Heart left ventricle (tissue), 16 donors: Measurements from ENCODE around the gene KLHL36. TPM values are rescaled to one million over a fixed set of nuclear protein-coding genes. Genes with fewer than 3 reads are reported as not detected.

ENCODE experiments used
- ATAC-seq, 4 donors: fragments of 200-7000 bp; cut with Tn5 transposase; one replicate each; pipeline ENCODE4 v1.9.1; 2020 to 2022; ENCODE audit warnings: moderate library complexity in 4 of 4, mild to moderate bottlenecking in 3 of 4, moderate number of reproducible peaks in 1 of 4
- DNase-seq, 5 donors: peaks; one replicate each; pipeline ENCODE4 v3.0.0-alpha.2; 2020
- H3K27ac ChIP-seq, 12 donors: fragments of 200-600 bp; sonication (generic) in 4 of 12; one replicate each; pipeline versions ENCODE4 v1.5.0 to v1.8.0; 2016 to 2022; ENCODE audit warnings: mild to moderate bottlenecking in 2 of 12
- H3K27me3 ChIP-seq, 9 donors: fragments of 200-600 bp; sonication (generic) in 2 of 9; one replicate each; pipeline versions ENCODE4 v1.5.1 to v1.8.0; 2016 to 2022; ENCODE audit warnings: mild to moderate bottlenecking in 3 of 9
- H3K36me3 ChIP-seq, 9 donors: fragments of 200-600 bp; sonication (generic) in 2 of 9; one replicate each; pipeline versions ENCODE4 v1.5.0 to v1.8.0; 2018 to 2022; ENCODE audit warnings: mild to moderate bottlenecking in 2 of 9
- H3K4me1 ChIP-seq, 12 donors: fragments of 200-600 bp; sonication (generic) in 4 of 12; one replicate each; pipeline versions ENCODE4 v1.5.0 to v1.8.0; 2016 to 2022; ENCODE audit warnings: mild to moderate bottlenecking in 3 of 12
- H3K4me3 ChIP-seq, 12 donors: fragments of 200-600 bp; sonication (generic) in 4 of 12; one replicate each; pipeline versions ENCODE4 v1.5.0 to v1.8.0; 2017 to 2022; ENCODE audit warnings: mild to moderate bottlenecking in 9 of 12, moderate library complexity in 4 of 12
- H3K9me3 ChIP-seq, 12 donors: fragments of 200-600 bp; sonication (generic) in 4 of 12; one replicate each; pipeline versions ENCODE4 v1.5.0 to v1.8.0; 2016 to 2022; ENCODE audit warnings: mild to moderate bottlenecking in 1 of 12
- POLR2A ChIP-seq, 2 donors: fragments of 450-650 bp; IDR thresholded peaks; one replicate each; pipeline ENCODE4 v1.6.1; 2017; ENCODE audit warnings: antibody characterized with exemption in 2 of 2, mild to moderate bottlenecking in 2 of 2, moderate library complexity in 2 of 2
- WGBS, 4 donors: extraction: QIAGEN DNeasy Blood & Tissue Kit in 2 of 4; methylation state at CpG; one replicate each; pipeline versions ENCODE4 v1.1.5 to v1.1.7; 2013 to 2018; 5-methylcytosine and 5-hydroxymethylcytosine counted together
- intact Hi-C, 10 donors: fragments of 100-400 bp; cut with DNase I; formaldehyde crosslinking; loops; one replicate each; pipeline versions ENCODE4 v1.11.1 to v1.14.2; 2022
- polyA plus RNA-seq, 2 donors: library from polyadenylated mRNA; stranded (reverse); fragments of 200-250 nt; gene quantifications; one replicate each; pipeline ENCODE4 v1.2.3, GENCODE V29; 2013
- total RNA-seq, 9 donors: library from RNA; depleted of rRNA in 2 of 9; stranded (reverse); fragments of >200 nt in 2 of 9; fragmentation: NEBNext Ultra II Directional in 3 of 9; extraction: Animal tissue kit (Norgen Biotek cat#: 25700) in 3 of 9; gene quantifications; one replicate each; pipeline versions ENCODE4 v1.1.0 to v1.2.4, GENCODE V29; 2016 to 2023
- TF ChIP-seq, protein P1 (sequence below), 12 donors: fragments of 200-600 bp; sonication (generic) in 4 of 12; IDR thresholded peaks; one replicate each; pipeline versions ENCODE4 v1.5.0 to v1.8.0; 2018 to 2022; ENCODE audit warnings: antibody characterized with exemption in 12 of 12, mild to moderate bottlenecking in 5 of 12
- donor health status: ischemic (EF 13 %, LVEDD 7.1; RV severe dilation, severe dysfunction).
- donor health status: healthy with polysubstance abuse.
- donor health status: DM: no; HTN: yes; CAD: no.
- donor health status: DM: no; HTN: no; CAD: no.
- donor health status: ischemic (EF 25% LVEDD 6.9; RV normal size, moderate dysfunction).
- donor health status: ischemic (EF 25% LVEDD 5.7; RV mildly dilated, moderate dysfunction).
- donor health status: healthy.
- donor health status: DM: yes; HTN: yes; CAD: no.
- donor health status: ischemic (EF 35%, LVEDD 5.7; RV mildly dilated, moderate dysfunction).
- donor health status: nonischemic (EF 11% LVEDD 7.7; RV severe dilation, severe dysfunction).
- donor health status: DM: yes; HTN: yes; CAD: no.
- donor health status: PGD.
- donor health status: ischemic (EF 29% LVEDD 5.4; RV normal size, mild dysfunction).
- donor health status: nonischemic (EF 23%, LVEDD 6.1; RV moderate dilation, normal function).

Gene KLHL36
- total and polyA plus RNA-seq, 11 donors: 19.2 to 93.0 (median 58.0) TPM

DNA sequence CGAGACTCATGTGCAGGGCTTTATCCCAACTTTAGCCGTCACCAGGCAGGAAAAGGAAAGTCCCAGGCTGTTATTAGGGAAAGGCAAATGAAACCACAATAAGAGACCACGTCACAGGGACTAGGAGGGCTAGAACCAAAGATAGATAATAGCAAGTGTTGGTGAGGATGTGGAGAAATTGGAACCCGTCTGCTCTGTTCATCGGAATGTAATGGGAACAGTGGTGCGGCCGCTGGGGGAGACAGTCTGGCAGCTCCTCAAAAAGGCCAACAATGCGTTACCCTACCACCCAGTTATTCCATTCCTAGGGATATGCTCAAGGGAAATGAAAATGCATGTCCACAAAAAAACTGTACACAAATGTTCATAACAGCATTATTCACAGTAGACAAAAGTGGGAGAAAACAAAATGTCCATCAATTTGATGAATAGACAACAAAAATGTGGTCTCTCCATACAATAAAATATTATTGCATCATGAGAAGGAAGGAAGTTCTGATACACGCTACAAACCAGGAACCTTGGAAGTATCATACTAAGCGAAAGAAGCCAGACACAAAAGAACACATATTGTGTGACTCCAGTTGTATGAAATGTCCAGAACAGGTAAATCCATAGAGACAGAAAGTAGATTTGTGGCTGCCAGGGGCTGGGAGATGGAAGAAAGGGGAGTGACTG is 32.0 kb downstream of the KLHL36 start:
- Histone ChIP-seq H3K27me3 (peaks cover 0 to 6% (median 0%) of the 10 kb centered on the region in 9 donors), H3K36me3 (no peaks in the 10 kb centered on the region), H3K4me3 (no peak overlapping the region), H3K4me1 (no peaks in the 10 kb centered on the region), H3K27ac (no peak overlapping the region), H3K9me3 (no peaks in the 10 kb centered on the region)
- 81 to 88% (median 83%) methylated on average over 10 of the region's 10 CpGs for WGBS, 4 donors
- ATAC-seq: no peak
- intact Hi-C loops: no loop called here
- DNase-seq: no peak
- no peak for TF ChIP-seq POLR2A (IDR thresholded peaks at IDR 0.05)
- TF ChIP-seq, protein P1, sequence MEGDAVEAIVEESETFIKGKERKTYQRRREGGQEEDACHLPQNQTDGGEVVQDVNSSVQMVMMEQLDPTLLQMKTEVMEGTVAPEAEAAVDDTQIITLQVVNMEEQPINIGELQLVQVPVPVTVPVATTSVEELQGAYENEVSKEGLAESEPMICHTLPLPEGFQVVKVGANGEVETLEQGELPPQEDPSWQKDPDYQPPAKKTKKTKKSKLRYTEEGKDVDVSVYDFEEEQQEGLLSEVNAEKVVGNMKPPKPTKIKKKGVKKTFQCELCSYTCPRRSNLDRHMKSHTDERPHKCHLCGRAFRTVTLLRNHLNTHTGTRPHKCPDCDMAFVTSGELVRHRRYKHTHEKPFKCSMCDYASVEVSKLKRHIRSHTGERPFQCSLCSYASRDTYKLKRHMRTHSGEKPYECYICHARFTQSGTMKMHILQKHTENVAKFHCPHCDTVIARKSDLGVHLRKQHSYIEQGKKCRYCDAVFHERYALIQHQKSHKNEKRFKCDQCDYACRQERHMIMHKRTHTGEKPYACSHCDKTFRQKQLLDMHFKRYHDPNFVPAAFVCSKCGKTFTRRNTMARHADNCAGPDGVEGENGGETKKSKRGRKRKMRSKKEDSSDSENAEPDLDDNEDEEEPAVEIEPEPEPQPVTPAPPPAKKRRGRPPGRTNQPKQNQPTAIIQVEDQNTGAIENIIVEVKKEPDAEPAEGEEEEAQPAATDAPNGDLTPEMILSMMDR (IDR thresholded peaks at IDR 0.05): no peak

DNA sequence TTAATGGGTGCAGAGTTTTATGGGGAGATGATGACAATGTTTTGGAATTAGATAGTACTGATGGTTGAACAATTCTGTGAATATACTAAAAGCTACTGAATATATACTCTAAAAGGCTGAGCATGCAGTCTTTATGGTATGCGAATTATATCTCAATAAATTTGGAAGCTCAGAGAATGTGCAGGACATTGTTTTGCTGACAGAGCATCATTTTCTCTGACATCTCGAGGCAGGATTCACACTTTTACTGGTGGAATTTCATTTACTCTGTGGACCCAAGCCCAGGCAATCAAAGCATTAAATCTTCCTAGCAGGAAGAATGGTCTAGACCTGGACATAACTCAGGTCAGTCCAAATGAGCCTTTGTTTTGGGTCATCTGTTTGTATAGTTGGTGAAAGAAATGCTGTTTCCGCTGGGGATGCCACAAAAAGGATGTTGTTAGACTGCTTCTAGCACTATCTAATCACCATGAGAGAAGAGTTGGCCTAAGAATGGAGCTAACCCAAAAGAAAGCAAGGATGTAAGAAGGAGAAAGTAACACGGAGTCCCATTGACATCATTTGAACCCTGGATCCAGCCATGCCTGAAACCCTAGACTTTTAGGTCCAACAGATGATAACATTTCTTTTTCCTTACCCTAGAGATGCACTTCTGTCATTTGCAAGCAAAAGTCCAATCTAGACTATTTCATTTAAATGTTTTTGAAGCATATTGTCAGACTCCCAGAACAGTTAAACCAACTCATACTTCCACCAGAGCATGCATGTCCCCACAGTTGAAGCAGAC is 32.7 kb downstream of the KLHL36 start:
- ATAC-seq: no peak
- intact Hi-C loops: no loop called here
- 89 to 95% (median 92%) methylated on average over 4 of the region's 4 CpGs for WGBS, 4 donors
- DNase-seq: no peak
- Histone ChIP-seq H3K9me3 (no peaks in the 10 kb centered on the region), H3K4me3 (no peak overlapping the region), H3K27me3 (peaks cover 0 to 6% (median 0%) of the 10 kb centered on the region in 9 donors), H3K27ac (no peak overlapping the region), H3K36me3 (no peaks in the 10 kb centered on the region), H3K4me1 (no peaks in the 10 kb centered on the region)
- TF ChIP-seq POLR2A (IDR thresholded peaks at IDR 0.05): no peak
- TF ChIP-seq, protein P1 (IDR thresholded peaks at IDR 0.05): no peak

DNA sequence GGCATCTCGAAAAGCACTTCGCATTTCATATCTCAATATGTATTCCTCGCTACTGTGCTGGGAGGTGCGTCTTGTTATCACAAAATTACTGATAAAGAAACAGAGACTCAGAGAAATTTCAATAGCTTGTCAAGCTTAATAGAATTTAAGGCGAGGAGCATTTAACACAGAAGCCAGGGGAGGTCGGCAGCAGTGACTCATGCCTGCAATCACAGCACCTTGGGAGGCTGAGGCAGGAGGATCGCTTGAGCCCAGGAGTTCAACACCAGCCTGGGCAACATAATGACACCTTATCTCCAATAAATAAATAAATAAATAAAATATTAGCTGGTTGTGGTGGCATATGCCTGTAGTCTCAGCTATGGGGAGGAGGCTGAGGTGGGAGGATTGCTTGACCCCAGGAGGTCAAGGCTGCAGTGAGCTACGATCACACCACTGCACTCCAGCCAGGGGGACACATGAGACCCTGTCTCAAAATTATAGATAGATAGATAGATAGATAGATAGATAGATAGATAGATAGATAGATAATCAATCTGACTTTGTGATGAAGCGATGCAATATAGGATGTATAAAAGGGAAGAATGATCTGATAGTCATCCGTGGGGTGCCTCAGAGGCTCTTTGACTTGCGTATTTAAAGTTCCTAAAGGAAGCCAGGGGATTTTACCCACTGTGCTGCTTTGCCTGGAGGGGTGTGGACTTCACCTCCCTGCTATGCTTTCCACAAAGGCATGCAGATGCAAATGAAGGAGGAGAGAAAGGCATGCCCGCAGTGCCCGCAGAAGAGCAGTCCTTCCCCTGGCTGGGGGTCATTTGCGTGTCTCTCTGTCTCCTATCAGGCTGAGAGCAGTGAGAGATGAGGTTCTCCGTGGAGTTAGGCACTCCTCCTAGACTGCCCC is 35.6 kb downstream of the KLHL36 start:
- DNase-seq: no peak
- intact Hi-C loops: no loop called here

More for the DNA sequence above, 35.6 kb downstream of the KLHL36 start:
- 52 to 58% (median 53%) methylated on average over 15 of the region's 15 CpGs for WGBS, 4 donors
- TF ChIP-seq, protein P1 (IDR thresholded peaks at IDR 0.05): no peak
- no peak for TF ChIP-seq POLR2A (IDR thresholded peaks at IDR 0.05)
- Histone ChIP-seq H3K27ac (no peak overlapping the region), H3K27me3 (peaks cover 0 to 6% (median 0%) of the 10 kb centered on the region in 9 donors), H3K4me1 (no peaks in the 10 kb centered on the region), H3K4me3 (no peak overlapping the region), H3K36me3 (no peaks in the 10 kb centered on the region), H3K9me3 (no peaks in the 10 kb centered on the region)
- no peak for ATAC-seq
